Spleen (tissue), 11 donors: ENCODE results near the gene TNFRSF21. TPM values are rescaled to one million over a fixed set of nuclear protein-coding genes. Genes with fewer than 3 reads are reported as not detected.

Experiments used
- DNase-seq: peaks from one replicate; pipeline ENCODE4 v3.0.0-alpha.2; 2020
- H3K27ac ChIP-seq, 8 donors: fragments of 200-600 bp; sonication (generic) in 7 of 8; 1 replicate in 4 of 8; 2 replicates in 4 of 8; pipeline versions ENCODE4 v1.5.0 to v1.8.0; 2016 to 2021; ENCODE audit warnings: inconsistent platforms in 4 of 8, mild to moderate bottlenecking in 4 of 8, moderate library complexity in 1 of 8
- H3K27me3 ChIP-seq, 7 donors: fragments of 200-600 bp; sonication (generic) in 6 of 7; replicated peaks in 1 of 7; 1 replicate in 4 of 7; 2 replicates in 3 of 7; pipeline versions ENCODE4 v1.5.0 to v1.8.0; 2016 to 2021; ENCODE audit warnings: inconsistent platforms in 3 of 7, mild to moderate bottlenecking in 1 of 7
- H3K36me3 ChIP-seq, 6 donors: fragments of 200-600 bp; sonication (generic) in 5 of 6; 1 replicate in 4 of 6; 2 replicates in 2 of 6; pipeline versions ENCODE4 v1.5.0 to v1.8.0; 2016 to 2021; ENCODE audit warnings: inconsistent platforms in 2 of 6
- H3K4me1 ChIP-seq, 6 donors: fragments of 200-600 bp; sonication (generic) in 5 of 6; 1 replicate in 3 of 6; 2 replicates in 3 of 6; pipeline versions ENCODE4 v1.5.0 to v1.8.0; 2016 to 2021; ENCODE audit warnings: inconsistent platforms in 3 of 6
- H3K4me3 ChIP-seq, 8 donors: fragments of 200-600 bp; sonication (generic) in 7 of 8; 1 replicate in 4 of 8; 2 replicates in 4 of 8; pipeline versions ENCODE4 v1.5.0 to v1.8.0; 2016 to 2021; ENCODE audit warnings: inconsistent platforms in 4 of 8, mild to moderate bottlenecking in 4 of 8, moderate library complexity in 2 of 8
- H3K9me3 ChIP-seq, 8 donors: fragments of 200-600 bp; sonication (generic) in 7 of 8; 1 replicate in 4 of 8; 2 replicates in 4 of 8; pipeline versions ENCODE4 v1.5.0 to v1.8.0; 2016 to 2021; ENCODE audit warnings: inconsistent platforms in 4 of 8
- CTCF ChIP-seq, 11 experiments: fragments of 200-600 bp in 7 of 11; fragments of 450-650 bp in 4 of 11; sonication (generic) in 4 of 11; IDR thresholded peaks in 8 of 11; conservative IDR thresholded peaks in 3 of 11; 1 replicate in 7 of 11; 2 replicates in 4 of 11; pipeline versions ENCODE4 v1.4.0 to v1.8.0; 2016 to 2021; ENCODE audit warnings: antibody characterized with exemption in 11 of 11, inconsistent platforms in 4 of 11, mild to moderate bottlenecking in 1 of 11
- POLR2A ChIP-seq, 3 donors: fragments of 450-650 bp; IDR thresholded peaks; one replicate each; pipeline ENCODE4 v1.5.1; 2017; ENCODE audit warnings: antibody characterized with exemption in 3 of 3, mild to moderate bottlenecking in 1 of 3
- POLR2AphosphoS5 ChIP-seq, 3 donors: sonication (generic); formaldehyde crosslinking; IDR thresholded peaks; one replicate each; pipeline ENCODE4 v1.5.1; 2017; ENCODE audit warnings: antibody characterized with exemption in 3 of 3
- WGBS, 5 donors: extraction: QIAGEN DNeasy Blood & Tissue Kit in 3 of 5; methylation state at CpG; one replicate each; pipeline versions ENCODE4 v1.1.5 to v1.1.7; 2013 to 2018; 5-methylcytosine and 5-hydroxymethylcytosine counted together
- intact Hi-C: fragments of 100-400 bp; cut with DNase I; formaldehyde crosslinking; loops from one replicate; pipeline ENCODE4 v1.15.0; 2023; ENCODE audit warnings: low total_unique reads
- polyA plus RNA-seq, 3 donors: library from polyadenylated mRNA; stranded (reverse); fragments of 200-250 nt; gene quantifications; one replicate each; pipeline ENCODE4 v1.2.1, GENCODE V29; 2013
- total RNA-seq, 7 donors: library from RNA; depleted of rRNA in 3 of 7; stranded (reverse); fragments of >200 nt in 3 of 7; fragmentation: NEBNext Ultra II Directional in 4 of 7; extraction: Animal tissue kit (Norgen Biotek cat#: 25700) in 4 of 7; gene quantifications; one replicate each; pipeline versions ENCODE4 v1.1.0 to v1.2.1, GENCODE V29; 2016 to 2021
- donor health status: healthy with polysubstance abuse.
- donor health status: DM: no; HTN: no; CAD: no; lungs with moderate emphysema.
- donor health status: DM: no; HTN: no; CAD: no.
- donor health status: Bipolar disorder and iron deficiency.
- donor health status: healthy.
- donor health status: DM: no; HTN: no; CAD: no.
- donor health status: DM: yes; HTN: yes; CAD: no.

TNFRSF21 gene
- total and polyA plus RNA-seq, 10 donors: 3.3 to 40.4 (median 23.0) TPM

DNA sequence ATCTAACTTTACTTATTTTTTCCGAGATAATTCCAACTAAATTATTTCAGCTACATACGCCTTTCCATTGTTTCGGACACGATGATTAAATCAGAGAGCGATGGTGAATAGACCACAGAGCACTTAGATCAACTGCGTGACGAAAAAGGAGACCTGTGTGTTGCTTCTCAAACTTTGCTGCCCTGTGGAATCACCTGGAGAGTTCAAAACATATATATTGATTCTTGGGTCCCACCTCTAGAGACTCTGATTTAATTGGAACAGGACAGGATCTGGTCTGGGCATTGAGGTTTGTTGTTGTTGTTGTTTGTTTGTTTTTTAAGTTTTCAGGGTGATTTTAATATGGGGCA is 401 bp upstream of the TNFRSF21 start:
- H3K27me3 ChIP-seq: peaks cover 0 to 61% (median 12%) of the 10 kb centered on the region in 7 donors
- intact Hi-C loops: no loop called here
- no peak for TF ChIP-seq POLR2A (IDR thresholded peaks at IDR 0.05)
- no peak for TF ChIP-seq POLR2AphosphoS5 (IDR thresholded peaks at IDR 0.05)
- peak in 3 of 11 experiments; percentile 5 to 11 (median 10) for TF ChIP-seq CTCF (IDR thresholded peaks at IDR 0.05 in 8 of 11, conservative IDR thresholded peaks at IDR 0.05 in 3 of 11)
- DNase-seq: no peak
- peaks cover 0 to 25% (median 19%) of the 10 kb centered on the region in 6 donors for H3K4me1 ChIP-seq
- H3K9me3 ChIP-seq: no peaks in the 10 kb centered on the region
- WGBS, 5 donors: 2 to 8% (median 4%) methylated on average over 7 of the region's 7 CpGs
- H3K4me3 ChIP-seq: peak overlapping the region in 7 of 8 donors; percentile 59 to 82 (median 68)
- no peak overlapping the region for H3K27ac ChIP-seq
- no peaks in the 10 kb centered on the region for H3K36me3 ChIP-seq

DNA sequence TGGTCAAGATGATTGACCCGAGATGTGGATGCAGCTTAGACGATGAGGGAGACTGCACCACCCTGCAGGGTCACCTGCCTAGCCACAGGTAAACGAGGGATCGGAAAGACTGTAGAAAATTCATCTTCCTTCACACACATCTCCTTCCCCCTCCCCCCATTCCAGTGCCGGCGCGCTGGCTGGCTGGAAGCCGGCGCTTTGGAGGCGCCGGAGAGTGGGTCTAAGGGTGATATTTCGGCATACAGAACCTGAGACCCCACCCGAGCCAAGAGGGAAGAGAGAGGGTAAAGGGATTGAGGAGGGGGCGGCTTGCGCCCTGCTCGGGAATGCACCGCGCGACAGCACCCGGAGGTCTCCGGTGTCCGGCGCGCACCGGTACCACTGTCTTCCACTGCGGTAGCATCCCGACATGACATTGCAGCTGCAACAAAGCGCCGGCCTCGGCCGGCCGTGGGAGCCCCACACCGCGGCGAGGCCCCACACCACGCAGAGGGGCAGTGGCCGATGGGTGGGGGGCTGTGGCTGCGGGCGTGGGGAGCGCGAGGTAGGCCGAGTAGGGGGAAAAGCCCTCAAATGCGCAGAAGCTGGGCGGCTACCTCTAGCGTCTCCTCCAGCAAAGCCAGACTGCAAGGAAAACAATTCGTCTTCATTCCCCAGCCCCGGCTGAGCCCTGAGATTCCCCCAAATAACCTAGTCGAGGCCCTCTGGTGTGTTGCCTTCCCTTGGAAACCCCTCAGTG is 984 bp downstream of the TNFRSF21 start:
- Histone ChIP-seq H3K27ac (peak overlapping the region in 5 of 8 donors; percentile 65 to 79 (median 72)), H3K36me3 (no peaks in the 10 kb centered on the region), H3K27me3 (peaks cover 0 to 58% (median 12%) of the 10 kb centered on the region in 7 donors), H3K4me1 (peaks cover 0 to 25% (median 19%) of the 10 kb centered on the region in 6 donors), H3K9me3 (no peaks in the 10 kb centered on the region), H3K4me3 (peak overlapping the region; percentile 55 to 82 (median 68))
- WGBS, 5 donors: 2 to 4% (median 2%) methylated on average over 31 to 48 of the region's 48 CpGs
- intact Hi-C loops: loop anchor here (10.0 kb wide), 1 partner anchor 214 kb away; no protein-coding TSS in a partner anchor
- DNase-seq: peak; percentile 75
- TF ChIP-seq CTCF (IDR thresholded peaks at IDR 0.05 in 8 of 11, conservative IDR thresholded peaks at IDR 0.05 in 3 of 11) (no peak), POLR2AphosphoS5 (IDR thresholded peaks at IDR 0.05) (peak in 1 of 3 donors; percentile 16)

- Histone ChIP-seq H3K4me1 (peaks cover 0 to 25% (median 19%) of the 10 kb centered on the region in 6 donors), H3K36me3 (no peaks in the 10 kb centered on the region), H3K27ac (no peak overlapping the region), H3K4me3 (peak overlapping the region in 5 of 8 donors; percentile 66 to 82 (median 68)), H3K9me3 (no peaks in the 10 kb centered on the region), H3K27me3 (peaks cover 0 to 58% (median 12%) of the 10 kb centered on the region in 7 donors)
- no peak for TF ChIP-seq POLR2AphosphoS5 (IDR thresholded peaks at IDR 0.05)
- TF ChIP-seq POLR2A (IDR thresholded peaks at IDR 0.05): no peak
- no peak for TF ChIP-seq CTCF (IDR thresholded peaks at IDR 0.05 in 8 of 11, conservative IDR thresholded peaks at IDR 0.05 in 3 of 11)
- intact Hi-C loops: loop anchor here (10.0 kb wide), 1 partner anchor 213 kb away; no protein-coding TSS in a partner anchor
- 21 to 33% (median 25%) methylated on average over 3 of the region's 3 CpGs for WGBS, 5 donors
- DNase-seq: no peak
These were observed 1.5 kb downstream of the TNFRSF21 start for GRCh38 chr6:47308198-47308517.
